Esophagus muscularis mucosa (tissue), 3 donors: ENCODE data around the gene MYO1E.

Source experiments
- EP300 ChIP-seq: sonication (generic); formaldehyde crosslinking; IDR thresholded peaks from one replicate; pipeline ENCODE4 v1.6.1; 2017; ENCODE audit warnings: antibody characterized with exemption
- TF ChIP-seq, protein P1 (sequence below), 3 experiments: fragments of 200-600 bp in 2 of 3; fragments of 450-650 bp in 1 of 3; sonication (generic) in 2 of 3; IDR thresholded peaks; one replicate each; pipeline ENCODE4 v1.5.1; 2017 to 2019; ENCODE audit warnings: antibody characterized with exemption in 3 of 3, mild to moderate bottlenecking in 2 of 3, moderate library complexity in 1 of 3

DNA sequence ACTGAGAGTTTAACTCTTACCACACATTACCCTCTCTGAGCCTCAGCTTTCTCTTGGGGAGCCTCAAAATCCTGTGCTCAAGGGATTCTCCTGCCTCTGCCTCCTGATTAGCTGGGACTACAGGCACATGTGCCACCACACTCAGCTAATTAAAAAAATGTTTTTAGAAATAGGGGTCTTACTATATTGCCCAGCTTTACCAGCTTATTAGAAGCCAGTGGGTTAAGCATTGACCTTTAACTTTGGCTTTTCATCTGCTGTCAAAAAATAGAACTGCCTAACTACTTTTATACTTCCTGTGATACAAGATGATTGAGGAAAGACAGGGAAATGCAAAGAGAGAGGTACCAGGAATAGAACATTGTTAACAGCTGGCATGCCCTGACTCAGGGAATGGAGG lies 27.3 kb downstream of the MYO1E start:
- TF ChIP-seq, protein P1, sequence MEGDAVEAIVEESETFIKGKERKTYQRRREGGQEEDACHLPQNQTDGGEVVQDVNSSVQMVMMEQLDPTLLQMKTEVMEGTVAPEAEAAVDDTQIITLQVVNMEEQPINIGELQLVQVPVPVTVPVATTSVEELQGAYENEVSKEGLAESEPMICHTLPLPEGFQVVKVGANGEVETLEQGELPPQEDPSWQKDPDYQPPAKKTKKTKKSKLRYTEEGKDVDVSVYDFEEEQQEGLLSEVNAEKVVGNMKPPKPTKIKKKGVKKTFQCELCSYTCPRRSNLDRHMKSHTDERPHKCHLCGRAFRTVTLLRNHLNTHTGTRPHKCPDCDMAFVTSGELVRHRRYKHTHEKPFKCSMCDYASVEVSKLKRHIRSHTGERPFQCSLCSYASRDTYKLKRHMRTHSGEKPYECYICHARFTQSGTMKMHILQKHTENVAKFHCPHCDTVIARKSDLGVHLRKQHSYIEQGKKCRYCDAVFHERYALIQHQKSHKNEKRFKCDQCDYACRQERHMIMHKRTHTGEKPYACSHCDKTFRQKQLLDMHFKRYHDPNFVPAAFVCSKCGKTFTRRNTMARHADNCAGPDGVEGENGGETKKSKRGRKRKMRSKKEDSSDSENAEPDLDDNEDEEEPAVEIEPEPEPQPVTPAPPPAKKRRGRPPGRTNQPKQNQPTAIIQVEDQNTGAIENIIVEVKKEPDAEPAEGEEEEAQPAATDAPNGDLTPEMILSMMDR (IDR thresholded peaks at IDR 0.05): no peak
- TF ChIP-seq EP300: no peak
